SK-N-SH (cell line): ENCODE results near the gene SNX32.

Experiments
- CTCF ChIP-seq: fragments of 200-600 bp; sonication (generic); IDR thresholded peaks from 2 replicates; pipeline ENCODE4 v1.6.1; 2017; ENCODE audit warnings: antibody characterized with exemption, mild to moderate bottlenecking, moderate library complexity
- EZH2phosphoT487 ChIP-seq: fragments of 200-600 bp; sonication (generic); IDR thresholded peaks from 2 replicates; pipeline ENCODE4 v1.6.1; 2017; ENCODE audit warnings: low read depth, mixed run types, mild to moderate bottlenecking, antibody characterized with exemption, moderate library complexity, borderline replicate concordance
- FOSL2 ChIP-seq: IDR thresholded peaks from 2 replicates; pipeline ENCODE4 v1.4.0; 2012; ENCODE audit warnings: low read depth, mild to moderate bottlenecking, moderate library complexity, borderline replicate concordance
- NRF1 ChIP-seq: IDR thresholded peaks from 2 replicates; pipeline ENCODE4 v1.6.1; 2012; ENCODE audit warnings: low read depth, mild to moderate bottlenecking, low read length
- POLR2AphosphoS5 ChIP-seq: IDR thresholded peaks from 2 replicates; pipeline ENCODE4 v1.6.1; 2012; ENCODE audit warnings: low read depth, low read length
- RCOR1 ChIP-seq: fragments of 150-350 bp; IDR thresholded peaks from 2 replicates; pipeline ENCODE4 v1.6.1; 2017; ENCODE audit warnings: antibody characterized with exemption, low read length
- REST ChIP-seq: IDR thresholded peaks from 2 replicates; pipeline ENCODE4 v1.6.1; 2012; ENCODE audit warnings: mild to moderate bottlenecking, low read depth, low read length, moderate library complexity
- RFX5 ChIP-seq: IDR thresholded peaks from 2 replicates; pipeline ENCODE4 v1.6.1; 2012; ENCODE audit warnings: mild to moderate bottlenecking, improper control_type of control experiment, low read length
- RXRA ChIP-seq: IDR thresholded peaks from 2 replicates; pipeline ENCODE4 v1.4.0; 2012; ENCODE audit warnings: low read depth, mild to moderate bottlenecking, borderline replicate concordance
- SIN3A ChIP-seq: IDR thresholded peaks from 2 replicates; pipeline ENCODE4 v1.6.1; 2012; ENCODE audit warnings: low read depth, mild to moderate bottlenecking, low read length, moderate library complexity, borderline replicate concordance
- TEAD4 ChIP-seq: IDR thresholded peaks from 2 replicates; pipeline ENCODE4 v1.4.0; 2012; ENCODE audit warnings: mild to moderate bottlenecking, borderline replicate concordance; ENCODE audit not compliant: insufficient read depth
- USF2 ChIP-seq: fragments of 150-350 bp; IDR thresholded peaks from 2 replicates; pipeline ENCODE4 v1.6.1; 2017; ENCODE audit warnings: antibody characterized with exemption, low read length, low read depth, borderline replicate concordance
- YY1 ChIP-seq: IDR thresholded peaks from 2 replicates; pipeline ENCODE4 v1.4.0; 2012; ENCODE audit warnings: low read depth, mild to moderate bottlenecking
- ZBTB33 ChIP-seq: IDR thresholded peaks from 2 replicates; pipeline ENCODE4 v1.4.0; 2012; ENCODE audit warnings: low read depth, borderline replicate concordance

GRCh38 chr11:65861165-65861505 lies 27.4 kb downstream of the SNX32 start:
- TF ChIP-seq YY1 (no peak), CTCF (no peak), EZH2phosphoT487 (no peak), RFX5 (no peak), USF2 (no peak), NRF1 (no peak), ZBTB33 (no peak), SIN3A (no peak), REST (no peak), RCOR1 (no peak), RXRA (no peak), TEAD4 (no peak), FOSL2 (no peak), POLR2AphosphoS5 (no peak)
